ENCODE data around the gene SCFD2.

The SCFD2 gene

GRCh38 chr4:52869196-52869595 lies 496.7 kb downstream of the SCFD2 start:
- no peak for DNase-seq
- in situ Hi-C loops (cut with MboI; ENCODE audit: low pct_unique_long_range_greater_than_20kb, low sequenced_read_pairs): no loop called here

- in situ Hi-C loops (cut with MboI; ENCODE audit: low pct_unique_long_range_greater_than_20kb, low sequenced_read_pairs): no loop called here
- DNase-seq: no peak
Observed at GRCh38 chr4:52868133-52868532, 497.7 kb downstream of the SCFD2 start.

- DNase-seq: no peak
- in situ Hi-C loops (cut with MboI; ENCODE audit: low pct_unique_long_range_greater_than_20kb, low sequenced_read_pairs): no loop called here
Observed at GRCh38 chr4:52867163-52867562, 498.7 kb downstream of the SCFD2 start.

GRCh38 chr4:52866734-52867133 lies 499.1 kb downstream of the SCFD2 start:
- in situ Hi-C loops (cut with MboI; ENCODE audit: low pct_unique_long_range_greater_than_20kb, low sequenced_read_pairs): no loop called here

GRCh38 chr4:52865300-52865699 lies 500.6 kb downstream of the SCFD2 start:
- no peak for DNase-seq
- in situ Hi-C loops (cut with MboI; ENCODE audit: low pct_unique_long_range_greater_than_20kb, low sequenced_read_pairs): no loop called here

More at GRCh38 chr4:52866734-52867133, 499.1 kb downstream of the SCFD2 start:
- no peak for DNase-seq

GRCh38 chr4:52864793-52865192 lies 501.1 kb downstream of the SCFD2 start:
- in situ Hi-C loops (cut with MboI; ENCODE audit: low pct_unique_long_range_greater_than_20kb, low sequenced_read_pairs): no loop called here
- no peak for DNase-seq

GRCh38 chr4:52863324-52863723 lies 502.5 kb downstream of the SCFD2 start:
- DNase-seq: no peak
- in situ Hi-C loops (cut with MboI; ENCODE audit: low pct_unique_long_range_greater_than_20kb, low sequenced_read_pairs): no loop called here

- no peak for DNase-seq
- in situ Hi-C loops (cut with MboI; ENCODE audit: low pct_unique_long_range_greater_than_20kb, low sequenced_read_pairs): no loop called here
Observed at GRCh38 chr4:52862639-52863161, 503.2 kb downstream of the SCFD2 start.

GRCh38 chr4:52861879-52862616 lies 503.8 kb downstream of the SCFD2 start, which contains the start of gene RASL11B:
TSS of gene RASL11B (plus strand) at chr4:52862317. CDS start at chr4:52862508, 191 bp downstream.
- in situ Hi-C loops (cut with MboI; ENCODE audit: low pct_unique_long_range_greater_than_20kb, low sequenced_read_pairs): no loop called here
- DNase-seq: peak; percentile 78

GRCh38 chr4:52861171-52861823 lies 504.6 kb downstream of the SCFD2 start:
- in situ Hi-C loops (cut with MboI; ENCODE audit: low pct_unique_long_range_greater_than_20kb, low sequenced_read_pairs): no loop called here
- DNase-seq: no peak

GRCh38 chr4:52860361-52860760 lies 505.5 kb downstream of the SCFD2 start:
- in situ Hi-C loops (cut with MboI; ENCODE audit: low pct_unique_long_range_greater_than_20kb, low sequenced_read_pairs): no loop called here
- DNase-seq: no peak

GRCh38 chr4:52856801-52857200 lies 509.1 kb downstream of the SCFD2 start:
- in situ Hi-C loops (cut with MboI; ENCODE audit: low pct_unique_long_range_greater_than_20kb, low sequenced_read_pairs): no loop called here
- DNase-seq: peak; percentile 24

GRCh38 chr4:52853351-52853750 lies 512.5 kb downstream of the SCFD2 start:
- in situ Hi-C loops (cut with MboI; ENCODE audit: low pct_unique_long_range_greater_than_20kb, low sequenced_read_pairs): no loop called here
- DNase-seq: peak; percentile 19

GRCh38 chr4:52852711-52853110 lies 513.1 kb downstream of the SCFD2 start:
- DNase-seq: no peak
- in situ Hi-C loops (cut with MboI; ENCODE audit: low pct_unique_long_range_greater_than_20kb, low sequenced_read_pairs): no loop called here

- no peak for DNase-seq
- in situ Hi-C loops (cut with MboI; ENCODE audit: low pct_unique_long_range_greater_than_20kb, low sequenced_read_pairs): no loop called here
Observed at GRCh38 chr4:52852041-52852440, 513.8 kb downstream of the SCFD2 start.

GRCh38 chr4:52850406-52851124 lies 515.3 kb downstream of the SCFD2 start:
- in situ Hi-C loops (cut with MboI; ENCODE audit: low pct_unique_long_range_greater_than_20kb, low sequenced_read_pairs): no loop called here
- DNase-seq: no peak

- in situ Hi-C loops (cut with MboI; ENCODE audit: low pct_unique_long_range_greater_than_20kb, low sequenced_read_pairs): no loop called here
- DNase-seq: no peak
Observed at GRCh38 chr4:52848254-52848653, 517.6 kb downstream of the SCFD2 start.

- DNase-seq: no peak
- in situ Hi-C loops (cut with MboI; ENCODE audit: low pct_unique_long_range_greater_than_20kb, low sequenced_read_pairs): no loop called here
Observed at GRCh38 chr4:52846502-52846901, 519.4 kb downstream of the SCFD2 start.

GRCh38 chr4:52844596-52844995 lies 521.3 kb downstream of the SCFD2 start:
- DNase-seq: no peak
- in situ Hi-C loops (cut with MboI; ENCODE audit: low pct_unique_long_range_greater_than_20kb, low sequenced_read_pairs): no loop called here

GRCh38 chr4:52843958-52844357 lies 521.9 kb downstream of the SCFD2 start:
- DNase-seq: peak; percentile 25
- in situ Hi-C loops (cut with MboI; ENCODE audit: low pct_unique_long_range_greater_than_20kb, low sequenced_read_pairs): no loop called here

Data from KBM-7 (cell line).